Stimulated activated CD8-positive, alpha-beta memory T cell treated with anti-CD3 and anti-CD28 coated beads, Interleukin-7, amount 100 ng/mL, for 48 hours (primary cell): ENCODE results near the gene OSCP1.

ENCODE experiments used
- DNase-seq, 2 donors: peaks; one replicate each; pipeline ENCODE4 v3.0.0-alpha.2; 2020; ENCODE audit warnings: low read depth in 1 of 2; ENCODE audit errors: extremely low read depth in 1 of 2

OSCP1 gene

DNA sequence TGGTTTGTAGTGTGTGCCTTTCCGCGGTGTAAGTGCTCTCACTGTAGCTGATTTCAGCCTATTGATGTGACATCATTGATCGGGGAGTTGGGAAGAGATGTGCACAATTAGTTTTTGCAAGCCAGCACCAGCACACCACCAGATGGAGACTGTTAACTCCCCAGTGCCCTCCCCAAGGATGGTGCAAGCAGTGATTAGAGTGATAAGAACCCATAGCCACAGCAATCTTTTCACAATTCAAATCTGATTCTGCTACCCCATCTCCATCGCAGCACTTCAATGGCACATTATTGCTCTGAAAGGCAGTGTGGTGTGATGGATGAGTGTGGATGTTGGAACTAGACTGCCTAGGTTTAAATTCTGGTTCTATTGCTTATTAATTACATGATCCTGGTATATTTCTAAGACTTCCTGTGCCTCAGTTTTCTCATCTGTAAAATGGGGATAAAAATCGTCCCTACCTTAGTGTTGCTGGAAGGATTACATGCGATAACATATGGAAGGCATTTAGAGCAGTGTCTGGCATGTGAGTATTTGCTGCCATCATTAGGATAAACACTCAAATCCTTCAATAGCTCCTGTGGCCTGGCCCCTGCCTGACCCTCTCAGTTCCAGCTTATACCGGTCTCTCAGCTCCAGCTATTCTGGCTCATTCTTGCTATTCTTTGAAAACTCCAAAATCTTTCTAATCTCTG, 25.8 kb upstream of the OSCP1 start:
- no peak for DNase-seq

DNA sequence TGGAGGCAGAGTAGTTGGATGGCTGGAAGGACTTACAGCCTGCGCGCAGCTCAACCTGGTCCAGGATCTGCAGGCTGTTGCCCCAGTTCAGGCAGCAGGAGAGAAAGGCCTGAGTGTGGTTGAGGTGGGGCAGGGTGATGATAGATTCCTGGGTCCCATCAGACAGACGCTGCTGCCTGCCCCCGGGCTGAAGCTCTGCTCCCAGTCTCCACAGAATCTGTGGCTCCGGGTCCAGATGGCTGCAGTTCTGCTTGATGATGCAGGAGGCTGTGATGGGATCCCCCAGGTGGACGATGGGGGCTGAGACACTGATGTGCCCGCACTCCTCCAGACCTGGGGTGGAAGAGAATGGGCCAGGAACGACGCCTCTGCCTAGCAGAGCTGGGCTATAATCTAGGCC, 25.1 kb upstream of the OSCP1 start:
- no peak for DNase-seq

DNA sequence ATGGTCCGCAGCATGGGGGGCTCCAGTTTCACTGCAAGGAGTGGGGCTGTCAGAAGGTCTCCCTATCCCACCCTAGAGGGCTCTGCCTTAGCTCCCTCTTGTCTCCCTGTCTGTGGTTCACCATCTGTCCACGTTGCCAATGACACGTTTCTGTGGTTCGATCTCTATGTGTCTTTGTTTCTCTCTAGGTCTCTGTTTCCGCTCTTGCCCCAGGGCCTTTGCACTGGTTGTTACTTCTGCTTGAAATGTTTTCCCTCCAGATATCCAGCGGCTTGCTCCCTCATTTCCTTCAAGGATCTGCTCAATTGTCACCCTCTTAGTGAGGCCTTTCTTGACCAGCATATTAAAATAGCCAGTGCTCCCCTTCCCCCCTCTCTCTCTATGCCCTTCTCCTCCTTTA, 22.4 kb upstream of the OSCP1 start:
- DNase-seq = no peak

DNA sequence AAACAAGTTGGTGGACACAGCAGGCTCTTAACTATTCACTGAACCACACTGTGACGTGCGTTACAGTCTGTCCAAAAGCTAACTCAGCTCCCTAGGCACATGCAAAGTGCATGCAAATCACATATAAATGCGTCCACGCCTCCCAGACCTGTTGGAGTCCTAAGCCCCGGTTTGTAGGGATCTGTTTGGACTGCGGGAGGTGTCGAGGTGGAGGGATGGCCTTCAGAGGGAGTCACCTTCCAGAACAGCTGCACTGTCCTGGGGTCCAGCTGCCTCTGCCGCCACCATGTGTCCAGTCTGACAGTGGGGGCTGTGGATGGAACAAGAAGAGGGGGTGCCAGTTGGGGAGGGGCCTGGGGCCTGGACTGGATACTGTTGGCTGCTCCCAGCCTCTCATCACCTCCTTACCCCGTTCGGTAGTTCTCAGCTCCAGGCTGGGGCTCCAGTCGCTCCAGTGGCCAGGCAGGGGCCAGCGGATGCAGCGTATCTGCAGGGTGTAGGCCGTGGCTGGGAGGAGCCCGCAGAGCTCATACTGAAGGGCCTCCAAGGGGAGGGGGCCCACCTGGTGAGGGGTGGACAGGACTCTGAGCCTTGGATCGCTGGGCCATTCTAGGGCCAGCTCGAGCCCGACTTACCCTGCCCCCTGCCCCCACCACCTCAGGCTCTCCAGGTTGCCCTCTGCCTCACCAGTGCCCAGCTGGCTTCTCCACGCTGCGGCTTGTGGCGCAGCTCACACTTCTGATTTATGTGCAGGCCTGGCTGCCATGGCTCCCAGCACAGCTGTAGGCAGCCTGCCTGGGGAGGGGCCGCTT, 21.8 kb upstream of the OSCP1 start:
- no peak for DNase-seq

DNA sequence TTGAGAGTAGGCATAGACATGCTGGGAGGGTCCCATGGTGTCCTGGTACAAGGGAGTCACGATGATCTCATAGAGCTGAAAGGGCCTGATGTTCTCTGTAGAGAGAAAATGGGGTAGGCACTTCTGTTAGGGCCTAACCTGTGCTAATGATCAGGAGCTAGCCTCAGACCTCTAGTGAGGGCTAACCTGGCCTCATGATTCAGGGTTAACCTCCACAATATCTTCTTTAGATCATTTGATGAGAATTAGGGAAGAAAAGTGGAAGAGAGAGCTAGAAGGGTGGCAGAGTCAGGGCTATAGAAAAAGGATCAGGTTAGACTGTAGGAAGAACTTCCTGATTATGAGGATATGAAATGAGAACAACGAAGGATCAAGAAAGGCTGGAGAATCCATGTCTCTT, 18.9 kb upstream of the OSCP1 start:
- no peak for DNase-seq

DNA sequence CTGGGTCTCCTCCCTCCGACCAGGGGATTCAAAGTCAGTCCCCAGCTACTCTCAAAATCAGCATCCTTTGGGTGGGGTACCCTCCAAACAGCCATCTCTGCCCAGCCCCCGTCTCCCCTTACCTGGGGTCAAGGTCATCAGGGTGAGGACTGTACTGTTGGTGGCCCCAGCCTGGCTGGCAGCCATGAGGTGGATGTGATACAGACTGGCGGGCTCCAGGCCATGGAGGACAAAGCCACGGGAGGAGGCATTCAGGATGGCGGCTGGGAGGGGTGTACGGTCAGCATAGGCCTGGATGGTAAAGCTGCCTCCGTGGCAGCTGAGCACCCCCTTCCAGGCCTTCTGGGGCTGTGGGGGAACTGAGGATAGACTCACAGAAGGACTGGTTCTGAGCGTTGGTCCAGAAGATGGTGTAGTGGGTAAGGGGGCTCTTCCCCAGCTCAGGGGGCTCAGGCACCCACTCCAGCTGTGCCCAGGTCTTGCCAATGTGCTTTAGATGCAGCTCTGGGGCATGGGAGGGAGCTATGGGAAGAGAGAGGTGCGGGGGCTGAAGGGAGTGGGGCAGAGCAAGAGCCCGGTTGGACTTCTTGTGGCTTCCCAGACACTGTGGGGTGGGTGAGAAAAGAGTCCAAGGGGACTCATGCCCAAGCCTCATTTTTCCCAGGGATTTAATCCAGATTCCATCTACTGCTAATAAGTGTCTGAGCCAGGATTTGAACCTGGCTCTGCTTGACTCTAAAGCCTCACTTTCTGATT, 17.6 kb upstream of the OSCP1 start:
- DNase-seq = no peak

DNA sequence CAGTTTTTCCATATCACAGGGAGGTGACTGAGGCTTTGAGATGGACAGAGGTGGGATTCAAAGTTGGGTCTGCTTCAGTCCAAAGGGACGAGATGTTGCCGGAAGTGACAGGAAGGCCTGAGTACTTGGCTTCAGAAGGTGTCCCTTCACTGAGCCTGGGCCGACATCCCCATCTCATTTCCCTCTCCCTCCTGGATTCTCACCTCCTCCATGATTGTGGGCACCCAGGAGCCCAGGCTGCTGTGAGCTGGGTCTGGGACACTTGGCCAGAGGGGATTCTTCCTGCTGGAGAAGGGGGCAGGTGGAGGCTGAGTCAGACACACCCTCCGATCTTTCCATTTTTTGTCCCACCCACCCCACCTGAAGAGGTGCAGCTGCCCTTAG, 16.8 kb upstream of the OSCP1 start:
- DNase-seq = no peak

DNA sequence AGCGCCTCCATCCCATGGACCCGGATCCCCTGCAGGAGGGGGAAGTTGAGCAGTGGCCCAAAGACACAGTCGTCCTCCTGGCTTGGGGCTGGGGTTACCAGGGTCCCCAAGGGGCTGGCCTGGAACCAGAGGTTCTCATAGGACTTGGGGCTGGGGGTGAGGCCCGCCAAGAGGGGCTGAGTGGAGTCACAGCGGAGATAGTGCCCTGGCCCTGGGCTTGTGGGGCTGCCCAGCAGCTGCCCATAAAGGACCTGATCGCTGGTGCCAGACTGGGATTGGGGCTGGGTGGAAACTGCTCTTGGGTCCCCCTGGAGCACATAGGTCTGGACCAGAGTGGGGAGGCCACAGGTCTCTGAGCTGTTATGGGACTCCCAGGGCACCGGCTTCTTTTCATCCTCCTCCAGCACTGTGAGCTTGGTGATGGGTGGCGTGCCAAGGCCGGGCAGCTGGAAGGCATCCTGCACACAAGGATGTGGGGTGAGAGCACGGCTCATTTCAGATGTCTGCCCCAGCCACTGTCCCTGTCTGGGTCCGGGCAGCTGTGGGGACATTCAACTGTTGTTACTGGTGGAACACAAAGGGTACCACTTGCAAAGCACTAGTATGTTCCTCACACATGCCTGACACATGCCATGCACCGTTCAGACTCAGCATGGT, 16.2 kb upstream of the OSCP1 start:
- DNase-seq = no peak

DNA sequence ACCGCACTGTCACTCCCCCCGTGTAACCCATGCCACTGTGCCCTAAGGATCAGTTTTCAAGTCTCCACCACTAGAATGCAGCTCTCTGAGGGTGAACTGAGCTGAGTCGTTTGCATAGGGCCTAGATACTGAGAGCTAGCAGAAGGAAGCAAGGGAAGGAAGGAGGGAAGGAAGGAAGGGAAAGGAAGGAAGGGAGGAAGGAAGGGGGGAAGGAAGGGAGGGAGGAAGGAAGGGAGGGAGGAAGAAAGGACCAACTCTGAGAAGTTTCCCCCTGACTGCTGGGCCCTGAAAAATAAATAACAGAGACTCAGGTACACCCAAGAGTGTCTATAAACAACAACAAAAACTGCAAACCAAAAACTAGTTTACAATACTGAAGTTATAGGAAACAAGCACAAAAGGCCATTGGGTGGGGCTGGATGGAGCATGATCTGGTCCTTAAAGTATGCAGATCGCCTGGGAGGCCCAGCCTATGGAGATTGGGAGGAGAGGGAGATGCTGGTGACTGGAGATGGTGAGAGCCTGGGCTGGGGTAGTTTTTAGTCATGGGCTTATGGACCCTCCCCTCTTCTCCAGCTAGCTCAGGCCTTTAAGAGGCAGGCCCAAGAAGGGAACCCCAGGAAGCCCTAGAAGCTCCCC, 15.6 kb upstream of the OSCP1 start:
- no peak for DNase-seq

DNA sequence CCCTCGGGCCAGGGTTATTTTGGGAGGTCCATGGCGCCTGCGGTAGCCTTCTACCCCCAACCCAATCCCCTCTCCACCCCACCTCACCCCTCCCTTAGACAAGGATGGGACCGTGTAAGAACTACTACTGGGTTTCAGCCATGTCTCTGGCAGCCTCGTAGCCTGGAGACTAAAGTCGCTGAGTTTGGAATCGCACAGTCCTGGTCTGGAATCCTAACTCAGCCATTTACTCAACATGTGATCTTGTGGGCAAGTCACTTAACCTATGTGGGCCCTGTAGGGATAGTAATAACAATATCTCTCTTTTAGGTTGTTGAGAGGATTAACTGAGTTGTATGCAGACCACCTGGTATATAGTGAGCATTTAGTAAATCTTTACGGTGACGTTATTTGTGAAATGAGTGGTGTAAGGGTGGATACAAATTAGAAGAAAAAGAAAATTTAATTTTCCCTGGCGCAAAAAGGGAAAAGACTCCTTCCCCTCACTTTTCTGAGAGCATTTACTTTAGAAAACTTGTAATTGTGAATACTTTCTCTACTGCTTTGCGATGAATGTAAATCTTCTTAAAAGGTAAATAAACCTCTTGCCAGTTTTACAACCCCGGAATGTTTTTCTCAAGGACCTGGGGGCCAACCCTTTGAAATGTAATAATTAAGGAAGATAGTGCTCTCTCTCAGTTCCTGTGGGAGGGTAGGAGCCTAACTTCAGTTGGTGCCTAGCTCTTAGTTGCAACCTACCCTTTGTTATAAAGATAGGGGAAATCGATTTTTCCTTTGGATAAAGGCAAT, 14.5 kb upstream of the OSCP1 start:
- DNase-seq = no peak

DNA sequence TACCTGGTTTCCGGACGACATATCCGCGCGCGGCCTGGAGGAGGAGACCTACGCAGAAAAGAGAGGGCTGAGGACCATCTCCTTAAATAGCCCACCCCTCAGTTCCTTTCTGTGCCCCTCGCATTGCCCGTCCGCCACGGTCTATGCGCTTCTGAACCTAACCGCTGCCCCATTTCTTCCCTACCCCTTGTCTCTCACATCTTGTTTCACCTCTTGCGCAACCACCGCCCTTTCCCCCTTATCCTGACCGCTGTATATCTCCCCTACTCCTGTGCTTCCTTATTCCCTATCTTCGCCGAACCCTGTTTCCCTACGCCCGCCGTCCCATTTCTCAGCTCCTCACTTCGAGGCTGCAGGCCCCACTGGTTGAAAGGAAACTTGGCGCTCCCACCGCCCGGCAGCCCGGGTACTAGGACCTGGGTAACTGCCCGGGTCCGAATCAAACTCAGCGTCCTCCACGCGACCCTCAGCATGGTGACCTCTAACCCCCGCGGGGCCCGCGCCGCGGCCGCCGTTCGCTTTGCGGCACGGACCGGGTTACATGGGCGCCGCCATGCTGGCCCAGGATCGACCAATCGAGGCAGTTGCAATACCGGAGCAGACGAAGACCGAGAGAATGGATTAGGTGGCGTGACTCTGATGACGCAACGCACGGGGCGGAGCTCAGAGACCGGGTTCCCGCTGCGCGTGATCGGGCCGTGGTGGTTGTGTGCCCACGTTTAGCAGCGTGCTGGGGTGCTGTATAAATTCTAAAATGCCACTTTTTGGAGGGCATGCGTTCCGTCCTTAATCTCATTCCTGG, 13.8 kb upstream of the OSCP1 start, which contains the start of gene MRPS15:
Gene MRPS15, minus strand, starts transcription at position 582 of the 802 bp plus-strand sequence. Its CDS starts 109 bp downstream, at position 473.
- DNase-seq = peak; percentile 90 to 93

DNA sequence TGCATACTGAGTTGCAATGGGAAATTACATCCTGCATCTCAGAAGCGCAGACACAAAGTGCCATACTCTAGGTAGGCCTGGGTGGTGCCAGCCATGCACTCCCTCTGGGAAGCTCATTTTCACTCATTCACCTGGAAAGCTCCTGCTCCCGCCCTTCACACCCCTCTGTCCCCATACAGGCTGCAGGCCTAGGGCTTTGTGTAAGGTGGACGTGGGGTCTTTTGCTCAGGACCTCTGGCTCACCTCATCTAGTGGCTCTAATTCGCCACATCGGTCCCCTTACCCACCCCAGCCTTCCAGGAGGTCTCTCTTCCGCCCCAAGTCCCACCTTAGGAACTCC, 13.2 kb upstream of the OSCP1 start:
- no peak for DNase-seq

DNA sequence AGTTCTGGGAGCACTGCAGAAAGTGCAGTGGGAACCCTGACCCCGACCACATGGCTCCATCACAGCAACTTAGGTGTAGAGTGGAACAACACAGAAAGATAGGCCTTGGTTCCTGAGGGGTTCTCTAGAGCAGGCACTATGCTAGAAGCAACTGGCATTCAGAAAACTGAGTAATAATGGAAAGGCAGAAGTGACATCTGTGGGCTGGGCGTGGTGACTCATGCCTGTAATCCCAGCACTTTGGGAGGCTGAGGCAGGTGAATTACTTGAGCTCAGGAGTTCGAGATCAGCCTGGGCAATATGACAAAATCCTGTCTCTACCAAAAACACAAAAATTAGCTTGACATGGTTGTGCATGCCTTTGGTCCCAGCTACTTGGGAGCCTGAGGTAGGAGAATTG, 8.7 kb upstream of the OSCP1 start:
- peak; percentile 18 to 64 for DNase-seq

DNA sequence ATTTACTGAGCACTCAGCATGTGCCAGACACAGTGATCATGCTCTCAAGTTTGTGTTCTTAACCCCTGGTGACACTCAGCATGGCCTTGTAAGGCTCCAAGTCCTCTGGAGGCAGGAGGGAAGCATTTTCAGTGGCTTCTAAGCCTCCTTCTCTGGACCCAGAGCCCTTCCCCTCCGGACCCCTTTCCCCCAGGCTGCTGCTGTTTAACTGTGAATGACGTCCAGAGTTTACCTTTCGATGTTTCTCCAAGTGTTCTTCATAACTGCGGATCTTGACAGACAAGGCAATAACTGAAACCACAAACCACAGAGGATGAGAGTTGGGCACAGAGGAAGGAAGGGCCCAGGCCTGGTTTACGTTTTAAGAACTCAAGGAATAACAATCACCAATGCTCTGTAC, 7.4 kb upstream of the OSCP1 start:
- no peak for DNase-seq

DNA sequence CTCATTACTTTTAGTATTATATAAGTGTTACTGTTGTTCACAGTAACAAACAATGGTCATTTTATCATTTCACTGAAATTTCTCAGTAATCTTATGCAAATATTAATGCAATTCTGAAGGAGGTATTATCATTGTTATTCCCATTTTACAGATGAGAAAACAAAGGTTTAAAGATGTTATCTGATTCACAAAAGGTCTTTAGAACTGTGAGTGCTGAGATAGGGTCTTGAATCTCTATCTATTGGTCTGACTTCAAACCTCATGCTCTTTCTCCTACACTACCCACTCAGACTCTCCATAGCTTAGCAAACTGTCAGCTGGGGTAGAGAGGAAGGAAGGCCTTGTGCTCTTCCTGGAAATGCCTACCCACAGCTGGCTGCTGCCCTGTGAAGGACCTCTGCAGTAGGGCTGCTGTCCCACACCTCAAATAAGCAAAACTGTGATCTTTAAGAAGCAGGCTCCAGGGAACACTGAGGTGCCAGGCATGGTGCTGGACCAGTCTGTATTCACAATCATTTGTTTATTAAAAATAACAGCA, 6.2 kb upstream of the OSCP1 start:
- no peak for DNase-seq

DNA sequence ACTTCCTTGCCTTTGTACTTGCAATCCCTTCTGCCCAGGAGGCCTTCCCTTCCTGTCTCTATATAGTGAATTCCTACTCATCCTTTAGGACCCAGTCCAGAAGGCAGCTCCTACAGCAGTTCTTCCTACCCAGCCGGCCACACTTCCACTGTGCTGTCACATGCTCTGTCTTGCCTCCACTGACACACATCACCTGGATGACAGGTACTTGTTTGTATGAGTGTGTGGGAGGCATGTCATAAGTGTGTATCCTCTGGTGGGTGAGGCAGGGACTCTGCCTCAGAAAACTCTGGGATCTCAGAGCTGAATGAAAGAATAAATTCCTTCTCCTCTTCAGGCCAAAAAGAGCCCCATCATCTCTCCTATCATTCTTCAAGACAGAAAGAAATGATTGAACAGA, 5.1 kb upstream of the OSCP1 start:
- DNase-seq = no peak

DNA sequence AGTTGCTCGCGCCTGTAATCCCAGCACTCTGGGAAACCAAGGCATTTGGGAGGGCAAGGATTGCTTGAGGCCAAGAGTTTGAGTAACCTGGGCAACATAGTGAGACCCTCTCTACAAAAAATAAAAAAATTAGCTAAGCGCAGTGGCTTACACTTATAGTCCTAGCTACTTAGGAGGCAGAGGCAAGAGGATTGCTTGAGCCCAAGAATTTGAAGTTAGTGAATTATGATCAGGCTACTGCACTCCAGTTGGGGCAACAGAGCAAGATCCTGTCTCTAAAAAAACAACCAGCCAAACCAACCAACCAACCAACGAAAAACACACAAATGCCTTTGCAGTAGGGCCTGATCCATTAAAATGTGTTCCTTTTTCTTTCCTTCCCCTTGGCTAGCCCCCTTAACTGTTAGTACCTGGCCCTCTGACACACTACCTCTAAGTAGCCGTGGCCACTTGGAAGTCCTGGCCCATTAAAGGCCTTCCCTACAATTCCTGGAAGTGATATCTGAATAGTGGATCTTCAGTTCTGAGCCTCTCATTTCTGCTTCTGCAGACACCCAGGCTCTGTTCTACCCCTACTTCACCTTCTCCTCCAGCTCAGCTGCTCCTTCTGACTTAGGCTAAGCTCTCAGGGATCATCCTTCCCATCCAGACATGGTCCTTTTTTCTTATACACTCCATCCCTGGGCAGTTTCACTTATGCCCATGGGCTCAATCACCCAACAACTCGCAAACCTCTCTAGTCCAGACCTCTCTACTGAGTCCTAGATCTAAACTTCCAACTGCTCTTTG, 3.5 kb upstream of the OSCP1 start:
- DNase-seq = no peak

DNA sequence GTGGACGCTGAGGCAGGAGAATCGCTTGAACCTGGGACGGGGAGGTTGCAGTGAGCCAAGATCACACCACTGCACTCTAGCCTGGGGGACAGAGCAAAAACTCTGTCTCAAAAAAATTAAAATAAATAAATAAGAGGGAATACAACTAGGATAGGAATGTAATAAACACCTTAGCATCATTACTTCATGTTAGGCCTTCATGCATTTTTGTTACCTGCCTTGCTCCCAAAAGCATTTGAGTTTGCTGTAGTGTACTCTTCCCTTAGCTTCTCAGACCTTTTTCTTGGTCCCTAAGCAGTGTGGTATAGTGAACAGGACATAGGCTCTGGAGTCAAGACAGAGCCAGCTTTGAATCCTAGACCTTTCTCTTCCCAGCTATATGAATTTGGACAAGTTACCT, 2.8 kb upstream of the OSCP1 start:
- no peak for DNase-seq
